WTC11 (cell line): ENCODE measurements around the gene PCDH9. TPM values are rescaled to one million over a fixed set of nuclear protein-coding genes. Genes with fewer than 3 reads are reported as not detected.

ENCODE experiments used
- ATAC-seq: fragments of 200-7000 bp; cut with Tn5 transposase; 2 replicates; pipeline ENCODE4 v1.10.0; 2021; ENCODE audit warnings: mild to moderate bottlenecking, moderate library complexity
- CTCF ChIA-PET: fragments of 300-600 bp; sonication (Branson Sonifier 250); formaldehyde crosslinking; loops from one replicate; lab custom pipeline; 2021; ENCODE audit warnings: antibody characterized with exemption; lab: Charles Lee
- POLR2A ChIA-PET: fragments of 350-600 bp; sonication (Branson Sonifier 250); formaldehyde crosslinking; loops from one replicate; lab custom pipeline; 2021; ENCODE audit warnings: antibody characterized with exemption; lab: Charles Lee
- DNase-seq: peaks from one replicate; pipeline ENCODE4 v3.0.0; 2021; ENCODE audit warnings: low spot score
- H3K27ac Mint-ChIP-seq: 2 replicates; pipeline ENCODE4 v1.8.0; 2021; ENCODE audit warnings: mixed read lengths
- H3K27me3 Mint-ChIP-seq: 2 replicates; pipeline ENCODE4 v1.8.0; 2021; ENCODE audit warnings: low read depth, mild to moderate bottlenecking, moderate library complexity, mixed read lengths
- H3K36me3 Mint-ChIP-seq: 2 replicates; pipeline ENCODE4 v1.8.0; 2021; ENCODE audit warnings: mixed read lengths
- H3K4me1 Mint-ChIP-seq: 2 replicates; pipeline ENCODE4 v1.8.0; 2022; ENCODE audit warnings: mixed read lengths
- H3K4me3 Mint-ChIP-seq: 2 replicates; pipeline ENCODE4 v1.8.0; 2021; ENCODE audit warnings: mild to moderate bottlenecking, moderate library complexity, mixed read lengths
- H3K9me3 Mint-ChIP-seq: 2 replicates; pipeline ENCODE4 v1.8.0; 2021; ENCODE audit warnings: mixed read lengths
- AFF4 ChIP-seq: sonication (generic); formaldehyde crosslinking; IDR thresholded peaks from 2 replicates; pipeline ENCODE4 v1.8.1; 2023; ENCODE audit warnings: mild to moderate bottlenecking, missing genetic modification reagents, borderline replicate concordance
- AR ChIP-seq: fragments of 250-450 bp; sonication (Bioruptor Pico); IDR thresholded peaks from 2 replicates; pipeline ENCODE4 v1.9.0; 2021; ENCODE audit warnings: mild to moderate bottlenecking
- ATF2 ChIP-seq: sonication (generic); formaldehyde crosslinking; IDR thresholded peaks from 2 replicates; pipeline ENCODE4 v1.8.1; 2022; ENCODE audit warnings: low read depth, missing genetic modification reagents, borderline replicate concordance
- ATF3 ChIP-seq: sonication (generic); formaldehyde crosslinking; conservative IDR thresholded peaks from 2 replicates; pipeline ENCODE4 v1.8.1; 2022; ENCODE audit warnings: mild to moderate bottlenecking, missing genetic modification reagents
- E2F4 ChIP-seq: sonication (generic); formaldehyde crosslinking; IDR thresholded peaks from 2 replicates; pipeline ENCODE4 v1.8.1; 2022; ENCODE audit warnings: low read depth, mild to moderate bottlenecking, moderate library complexity, missing genetic modification reagents, borderline replicate concordance
- ELF4 ChIP-seq: sonication (generic); formaldehyde crosslinking; IDR thresholded peaks from 2 replicates; pipeline ENCODE4 v1.8.1; 2022; ENCODE audit warnings: low read depth, mild to moderate bottlenecking, moderate library complexity, missing genetic modification reagents
- ERG ChIP-seq: fragments of 250-450 bp; sonication (Bioruptor Pico); IDR thresholded peaks from 2 replicates; pipeline ENCODE4 v1.8.0; 2021; ENCODE audit warnings: mild to moderate bottlenecking
- ESRRA ChIP-seq: sonication (generic); formaldehyde crosslinking; IDR thresholded peaks from 2 replicates; pipeline ENCODE4 v1.8.1; 2022; ENCODE audit warnings: mild to moderate bottlenecking, missing genetic modification reagents, borderline replicate concordance
- FOXP4 ChIP-seq: sonication (generic); formaldehyde crosslinking; IDR thresholded peaks from 2 replicates; pipeline ENCODE4 v1.8.0; 2022; ENCODE audit warnings: mild to moderate bottlenecking, missing genetic modification reagents
- GABPB1 ChIP-seq: sonication (generic); formaldehyde crosslinking; IDR thresholded peaks from 2 replicates; pipeline ENCODE4 v1.8.1; 2023; ENCODE audit warnings: mild to moderate bottlenecking, missing genetic modification reagents
- HMGA2 ChIP-seq: fragments of 250-450 bp; sonication (Bioruptor Pico); IDR thresholded peaks from 2 replicates; pipeline ENCODE4 v1.4.0; 2021; ENCODE audit warnings: mild to moderate bottlenecking, moderate library complexity
- MXD4 ChIP-seq: fragments of 250-450 bp; sonication (Bioruptor Pico); IDR thresholded peaks from 2 replicates; pipeline ENCODE4 v1.8.0; 2021; ENCODE audit warnings: mild to moderate bottlenecking, moderate library complexity, borderline replicate concordance
- MYBL2 ChIP-seq: sonication (generic); formaldehyde crosslinking; IDR thresholded peaks from 2 replicates; pipeline ENCODE4 v1.8.1; 2023; ENCODE audit warnings: mild to moderate bottlenecking, moderate library complexity, missing genetic modification reagents
- OVOL2 ChIP-seq: fragments of 250-450 bp; sonication (Bioruptor Pico); IDR thresholded peaks from 2 replicates; pipeline ENCODE4 v1.9.0; 2021; ENCODE audit warnings: mild to moderate bottlenecking, borderline replicate concordance
- RORB ChIP-seq: fragments of 250-450 bp; sonication (Bioruptor Pico); IDR thresholded peaks from 2 replicates; pipeline ENCODE4 v1.9.0; 2021; ENCODE audit warnings: mild to moderate bottlenecking
- SMAD4 ChIP-seq: sonication (generic); formaldehyde crosslinking; IDR thresholded peaks from 2 replicates; pipeline ENCODE4 v1.8.0; 2022; ENCODE audit warnings: mild to moderate bottlenecking, missing genetic modification reagents
- SOX15 ChIP-seq: fragments of 250-450 bp; sonication (Bioruptor Pico); IDR thresholded peaks from 2 replicates; pipeline ENCODE4 v1.9.0; 2021; ENCODE audit warnings: mild to moderate bottlenecking
- TCF7 ChIP-seq: sonication (generic); formaldehyde crosslinking; IDR thresholded peaks from 2 replicates; pipeline ENCODE4 v1.8.0; 2022; ENCODE audit warnings: mild to moderate bottlenecking, low read depth, missing genetic modification reagents, moderate library complexity
- ZBTB21 ChIP-seq: sonication (generic); formaldehyde crosslinking; IDR thresholded peaks from 2 replicates; pipeline ENCODE4 v1.8.1; 2023; ENCODE audit warnings: mild to moderate bottlenecking, missing genetic modification reagents, borderline replicate concordance
- ZNF512 ChIP-seq: sonication (generic); formaldehyde crosslinking; IDR thresholded peaks from 2 replicates; pipeline ENCODE4 v1.8.1; 2022; ENCODE audit warnings: missing genetic modification reagents, borderline replicate concordance
- total RNA-seq: library from RNA; stranded (reverse); gene quantifications from 3 replicates; pipeline ENCODE4 v1.2.3, GENCODE V29; 2021

The PCDH9 gene
- total RNA-seq, 1 experiment from 2014 or later, result 0.48 TPM

GRCh38 chr13:67147342-67148133 lies 82.6 kb downstream of the PCDH9 start (continued):
- TF ChIP-seq AR (CRISPR knock-in tag) (no peak), MYBL2 (CRISPR knock-in tag) (no peak), TCF7 (CRISPR knock-in tag) (no peak), ATF2 (CRISPR knock-in tag) (no peak), ZBTB21 (CRISPR knock-in tag) (no peak), ESRRA (no peak), E2F4 (no peak), HMGA2 (CRISPR knock-in tag) (no peak), SMAD4 (CRISPR knock-in tag) (no peak), GABPB1 (no peak), SOX15 (no peak)
- TF ChIP-seq, all 79 proteins: peak for 0

- Mint-ChIP-seq H3K4me1 (peaks cover 23% of the 10 kb centered on the region), H3K27me3 (no peaks in the 10 kb centered on the region), H3K9me3 (no peaks in the 10 kb centered on the region), H3K36me3 (no peaks in the 10 kb centered on the region), H3K27ac (no peak overlapping the region), H3K4me3 (no peak overlapping the region)
- CTCF ChIA-PET, result no interaction called here
- no peak for ATAC-seq
- POLR2A ChIA-PET, result no interaction called here
- no peak for DNase-seq
- TF ChIP-seq ATF3 (CRISPR knock-in tag), result no peak
- TF ChIP-seq OVOL2 (CRISPR knock-in tag), result no peak
- TF ChIP-seq AFF4 (CRISPR knock-in tag), result no peak
- TF ChIP-seq MXD4, result no peak
- TF ChIP-seq ZNF512 (CRISPR knock-in tag), result no peak
- no peak for TF ChIP-seq ERG (CRISPR knock-in tag)
- TF ChIP-seq SMAD4 (CRISPR knock-in tag), result no peak
- TF ChIP-seq RORB (CRISPR knock-in tag), result no peak
- no peak for TF ChIP-seq FOXP4
- no peak for TF ChIP-seq ELF4
These were observed 83.5 kb downstream of the PCDH9 start for GRCh38 chr13:67146523-67147130.
